ENCODE data around the gene FLVCR2.

Gene FLVCR2

DNA sequence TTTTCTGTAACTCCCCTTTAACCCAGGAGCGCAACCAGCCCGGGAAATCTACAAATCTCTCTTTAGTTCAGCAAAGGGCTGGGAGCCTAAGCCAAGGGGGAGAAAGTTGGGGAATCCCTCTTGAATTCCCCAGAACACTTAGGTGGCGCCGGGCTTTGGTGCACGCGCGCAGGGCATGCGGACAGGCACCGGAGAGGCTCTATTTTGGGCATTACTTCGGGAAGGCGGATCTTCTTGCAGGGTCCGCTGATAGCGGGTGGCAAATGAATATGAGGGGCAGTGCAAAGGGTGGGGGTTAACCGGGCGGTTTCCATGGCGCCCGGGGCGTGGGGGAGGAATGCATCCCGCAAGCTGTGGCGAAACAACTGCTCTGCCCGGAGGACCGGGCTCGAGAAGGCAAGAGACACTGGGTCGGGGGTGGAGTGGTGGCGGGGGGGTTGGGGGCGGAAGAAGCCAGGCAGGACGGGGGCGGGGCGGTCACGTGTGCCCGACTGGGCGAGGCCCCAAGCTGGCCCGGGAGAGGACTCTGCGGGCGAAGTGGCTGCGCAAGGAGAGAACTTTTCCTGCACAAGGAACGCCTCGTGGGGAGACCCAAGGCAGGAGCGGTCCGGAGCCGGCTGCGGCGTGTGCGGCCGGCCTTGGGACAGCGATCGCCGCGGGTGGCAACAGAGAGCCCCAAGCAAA, at the start of gene FLVCR2:
TSS of gene FLVCR2 (plus strand) at position 519 of the 684 bp plus-strand sequence. CDS start 353 bp downstream, outside the sequence.
- peak; percentile 69 for DNase-seq (ENCODE audit: low spot score)

- no peak for DNase-seq (ENCODE audit: low spot score)
Measured at GRCh38 chr14:75531256-75531655, 47.2 kb upstream of the FLVCR2 start.

GRCh38 chr14:75531660-75532317, 46.6 kb upstream of the FLVCR2 start:
- DNase-seq (ENCODE audit: low spot score), result no peak

DNA sequence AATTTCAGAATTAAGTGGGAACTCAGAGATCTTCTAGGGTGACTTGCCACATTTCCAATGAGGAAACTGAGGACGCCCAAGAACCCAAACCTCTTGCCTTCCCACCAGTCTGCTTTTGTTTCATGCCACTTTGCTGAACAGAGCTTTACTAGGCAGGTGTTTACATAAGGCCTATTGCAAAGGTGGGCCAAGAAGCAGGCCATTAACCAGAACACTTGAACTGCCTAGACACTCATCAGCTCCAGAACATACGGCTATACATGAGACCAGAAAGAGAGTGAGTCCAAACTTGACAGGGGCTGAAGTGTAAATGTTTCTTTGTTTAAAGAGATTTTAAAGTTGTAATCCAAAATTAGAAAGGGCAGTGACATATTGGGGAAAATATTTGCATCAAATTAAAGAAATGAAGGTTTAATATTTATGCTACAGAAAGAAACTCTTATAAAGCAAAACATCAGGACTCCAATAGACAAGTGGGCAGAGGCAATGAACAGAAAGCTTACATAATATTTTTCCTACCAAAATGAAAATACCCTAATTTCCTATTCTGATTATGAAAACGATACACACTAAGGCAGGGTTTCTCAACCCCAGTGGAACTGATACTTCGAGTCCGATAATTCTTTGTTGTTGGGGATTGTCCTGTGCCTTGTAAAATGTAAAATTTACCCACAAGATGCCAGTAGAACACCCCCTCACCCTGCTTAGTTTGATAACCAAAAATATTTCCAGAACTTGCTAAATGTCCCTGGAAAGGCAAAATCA, 44.4 kb upstream of the FLVCR2 start:
- DNase-seq (ENCODE audit: low spot score), result no peak

DNA sequence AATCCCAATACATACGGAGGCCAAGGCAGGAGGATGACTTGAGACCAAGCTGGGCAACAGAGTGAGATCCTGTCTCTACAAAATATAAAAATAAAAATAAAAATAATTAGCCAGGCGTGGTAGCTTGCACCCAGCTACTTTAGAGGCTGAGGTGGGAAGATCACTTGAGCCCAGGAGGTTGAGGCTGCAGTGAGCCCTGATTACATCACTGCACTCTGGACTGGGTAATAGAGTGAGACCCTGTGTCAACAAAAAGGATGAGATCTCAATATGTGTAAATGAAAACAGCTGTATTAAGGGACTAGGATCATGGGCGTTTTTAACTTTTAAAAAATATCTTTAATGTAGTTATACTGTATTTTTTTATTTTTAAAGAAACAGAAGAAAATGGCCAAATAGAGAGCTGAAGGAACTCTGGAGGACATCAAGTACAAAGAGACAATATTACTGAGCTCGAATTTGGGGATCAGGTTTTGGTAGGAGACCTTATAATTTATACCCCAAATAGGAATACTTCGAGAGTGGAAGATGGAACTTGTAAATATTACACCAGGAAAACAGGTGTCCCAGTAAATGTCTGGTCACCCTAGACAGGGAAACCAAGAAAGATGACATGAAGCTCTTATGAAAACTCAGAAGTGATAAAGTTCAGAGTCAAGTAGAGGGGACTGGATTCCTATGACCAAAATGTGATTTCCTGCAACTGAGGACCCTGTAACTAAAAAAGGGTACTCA, 43.1 kb upstream of the FLVCR2 start:
- no peak for DNase-seq (ENCODE audit: low spot score)

DNA sequence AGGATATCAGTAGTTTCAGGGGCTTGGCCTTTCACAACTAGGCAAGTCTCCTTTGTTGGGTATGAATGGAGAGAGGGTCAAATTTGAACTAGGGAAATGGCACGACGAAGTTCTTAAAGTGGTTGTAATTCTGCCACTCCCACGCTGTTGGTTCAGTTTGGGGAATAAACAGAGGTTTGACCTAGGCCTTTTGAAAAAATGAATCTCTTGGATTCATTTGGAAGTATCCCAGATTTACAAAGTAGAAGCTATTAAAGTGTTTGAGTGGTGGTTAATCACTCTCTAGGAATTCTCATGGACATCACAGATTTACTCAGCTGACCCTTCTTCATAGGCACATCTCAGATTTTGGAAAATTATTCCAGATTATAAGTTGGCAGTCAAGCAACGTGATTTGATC, 41.3 kb upstream of the FLVCR2 start:
- DNase-seq (ENCODE audit: low spot score), result no peak

DNA sequence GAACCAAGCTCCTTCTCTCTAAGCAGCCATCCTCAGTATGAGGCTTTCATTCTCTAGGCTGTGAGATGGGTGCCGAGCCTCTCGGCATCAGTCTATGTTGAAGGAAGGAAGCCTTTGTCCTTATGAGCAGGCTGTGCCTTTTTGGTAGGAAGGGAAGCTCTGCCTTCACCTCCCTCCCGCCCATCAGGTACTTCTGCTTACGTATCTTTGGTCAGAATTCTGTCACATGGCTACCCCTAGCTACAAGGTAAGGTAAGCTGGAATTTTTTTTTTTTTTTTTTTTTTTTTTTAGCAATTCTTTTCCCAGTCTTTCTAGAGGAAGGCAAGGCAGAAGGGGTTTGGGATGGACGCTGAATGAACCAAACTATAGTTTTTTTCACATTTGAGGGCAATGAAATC, 39.3 kb upstream of the FLVCR2 start:
- no peak for DNase-seq (ENCODE audit: low spot score)

- no peak for DNase-seq (ENCODE audit: low spot score)
Measured at GRCh38 chr14:75539561-75540478, 38.6 kb upstream of the FLVCR2 start.

- DNase-seq (ENCODE audit: low spot score), result no peak
Measured at GRCh38 chr14:75540479-75540851, 38.0 kb upstream of the FLVCR2 start.

DNA sequence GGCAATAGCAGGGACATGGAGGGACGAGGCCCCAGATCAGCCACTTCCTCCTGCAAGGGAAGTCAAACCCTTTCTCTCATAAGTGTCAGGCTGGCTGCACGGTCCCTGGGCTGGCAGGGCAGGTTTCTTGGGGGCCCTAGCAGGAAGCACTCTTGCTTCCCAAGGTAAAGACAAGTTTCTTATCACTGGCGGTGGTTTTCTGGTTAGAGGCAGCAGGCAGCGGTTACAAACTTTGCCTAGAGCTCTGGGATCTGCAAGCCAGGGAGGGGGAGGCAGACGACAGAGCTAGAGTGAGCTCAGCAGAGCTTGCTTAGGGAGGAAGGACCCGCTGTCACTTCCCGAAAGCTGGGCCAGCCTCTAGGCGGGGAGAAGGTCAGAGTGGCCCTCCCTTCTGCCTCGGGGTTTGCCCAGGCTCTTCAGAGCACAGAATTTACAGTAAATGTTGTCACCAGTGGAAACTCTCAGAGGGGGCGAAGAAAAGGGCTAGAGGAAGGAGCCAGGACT, 35.8 kb upstream of the FLVCR2 start:
- DNase-seq (ENCODE audit: low spot score), result no peak

DNA sequence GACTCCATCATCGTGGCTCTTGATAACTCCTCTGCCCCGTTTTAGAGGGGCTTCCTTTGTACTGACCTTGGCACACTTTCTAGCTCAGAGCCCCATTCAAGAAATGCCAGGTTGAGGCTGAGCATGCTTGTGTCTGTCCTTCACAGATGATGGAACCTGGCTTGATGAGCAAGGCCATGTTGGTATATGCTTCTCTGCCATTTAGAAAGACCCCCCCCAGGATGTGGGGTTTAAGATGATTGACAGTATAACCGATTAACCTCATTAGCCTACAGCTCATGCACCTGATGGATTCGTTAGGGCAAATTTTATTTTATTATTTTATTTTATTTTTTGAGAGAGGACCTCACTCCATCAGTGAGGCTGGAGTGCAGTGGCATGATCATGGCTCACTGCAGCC, 35.2 kb upstream of the FLVCR2 start:
- DNase-seq (ENCODE audit: low spot score), result no peak

- no peak for DNase-seq (ENCODE audit: low spot score)
Measured at GRCh38 chr14:75543786-75544185, 34.6 kb upstream of the FLVCR2 start.

GRCh38 chr14:75545907-75546306, 32.5 kb upstream of the FLVCR2 start:
- no peak for DNase-seq (ENCODE audit: low spot score)

GRCh38 chr14:75547552-75548250, 30.7 kb upstream of the FLVCR2 start:
- no peak for DNase-seq (ENCODE audit: low spot score)

DNA sequence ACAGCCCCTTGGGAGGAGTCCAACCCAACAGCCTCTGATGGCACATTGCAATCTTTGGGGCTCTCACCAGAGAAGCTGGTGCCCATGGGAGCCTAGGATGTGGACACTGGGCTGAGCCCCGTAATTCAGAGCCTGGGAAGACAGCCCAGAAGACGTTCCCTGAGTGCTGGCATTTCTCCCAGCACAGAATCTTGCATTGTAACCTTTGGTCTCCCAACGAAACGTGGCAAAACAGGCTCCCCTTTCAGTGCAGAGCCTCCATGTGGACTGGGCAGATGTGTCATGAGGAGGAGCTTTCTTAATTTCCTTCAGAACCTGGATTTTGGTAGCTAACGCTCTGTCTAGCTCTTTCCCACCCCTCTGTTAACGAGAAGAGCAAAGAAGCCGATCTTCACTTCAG, 29.9 kb upstream of the FLVCR2 start:
- DNase-seq (ENCODE audit: low spot score), result peak; percentile 34

DNA sequence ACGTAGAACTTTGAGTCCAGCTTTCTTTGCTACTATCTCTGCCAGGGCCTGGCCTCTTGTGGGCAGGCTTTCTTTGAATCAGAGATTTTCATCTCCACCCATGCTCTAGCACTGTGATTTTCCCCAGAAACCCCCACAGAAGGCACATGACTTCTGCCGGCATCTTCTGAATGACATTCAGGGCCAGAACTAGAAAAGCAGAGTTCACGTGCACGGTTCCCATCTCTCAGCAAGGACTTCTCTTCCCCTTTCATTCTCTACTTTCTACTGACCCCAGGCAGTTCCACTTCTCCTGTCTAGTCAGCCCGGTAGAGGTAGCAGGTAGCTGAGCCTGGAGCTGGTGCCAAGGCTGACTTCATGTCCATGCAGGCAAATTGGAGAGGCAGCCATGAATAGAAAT, 29.3 kb upstream of the FLVCR2 start:
- no peak for DNase-seq (ENCODE audit: low spot score)

- no peak for DNase-seq (ENCODE audit: low spot score)
Measured at GRCh38 chr14:75551021-75551420, 27.4 kb upstream of the FLVCR2 start.

DNA sequence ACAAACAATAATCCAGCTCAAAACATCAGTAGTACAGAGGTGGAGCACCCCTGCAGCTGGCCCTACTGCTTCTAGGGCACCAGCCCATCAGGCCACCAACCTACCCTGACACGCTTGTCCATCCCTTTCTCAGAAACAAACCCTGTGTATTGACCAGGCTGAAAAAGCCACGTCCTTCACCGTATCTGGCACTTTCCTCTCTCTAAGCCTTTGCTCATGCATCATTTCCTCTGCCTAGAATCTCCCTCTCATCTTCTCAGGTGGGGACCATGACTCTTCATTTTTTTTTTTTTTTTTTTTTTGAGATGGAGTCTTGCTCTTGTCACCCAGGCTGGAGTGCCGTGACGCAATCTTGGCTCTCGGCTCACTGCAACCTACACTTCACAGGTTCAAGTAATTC, 25.3 kb upstream of the FLVCR2 start:
- no peak for DNase-seq (ENCODE audit: low spot score)

DNA sequence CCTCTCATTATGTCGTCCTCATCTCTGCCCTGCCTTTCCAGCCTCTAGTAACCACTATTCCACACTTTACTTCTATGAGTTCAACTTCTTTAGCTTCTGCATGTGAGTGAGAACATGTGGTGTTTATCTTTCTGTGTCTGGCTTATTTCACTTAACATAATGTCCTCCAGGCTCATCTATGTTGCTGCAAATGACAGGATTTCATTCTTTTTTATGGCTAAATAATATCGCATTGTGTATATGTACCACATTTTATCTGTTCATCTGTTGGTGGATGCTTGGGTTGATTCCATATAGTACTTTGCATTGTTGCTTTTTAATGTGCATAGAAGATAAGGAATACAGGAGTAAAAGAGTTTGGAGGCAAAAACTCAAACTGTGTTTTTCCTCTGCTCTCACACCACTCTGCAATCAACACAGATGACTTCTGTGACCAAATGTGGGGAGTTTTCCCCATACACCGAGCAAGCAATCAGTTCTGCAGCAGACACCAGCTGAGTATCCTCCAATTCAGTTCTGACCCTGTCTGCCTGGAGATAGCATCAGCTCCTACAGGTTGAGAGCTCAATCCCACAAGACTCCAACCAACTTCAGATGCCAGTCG, 24.6 kb upstream of the FLVCR2 start:
- DNase-seq (ENCODE audit: low spot score), result no peak

- DNase-seq (ENCODE audit: low spot score), result no peak
Measured at GRCh38 chr14:75554482-75554881, 23.9 kb upstream of the FLVCR2 start.

All from LoVo (cell line).